NOMO-1 (cell line): ENCODE results near the gene NOTCH1.

Source experiments
- DNase-seq, 2 experiments: peaks; one replicate each; lab custom pipeline; 2025; ENCODE audit not compliant: unreplicated experiment in 2 of 2; lab: John Stamatoyannopoulos, UW

NOTCH1 gene

GRCh38 chr9:136519263-136520052 is 26.4 kb downstream of the NOTCH1 start:
- DNase-seq: no peak

- no peak for DNase-seq
These were observed 27.2 kb downstream of the NOTCH1 start for GRCh38 chr9:136518623-136519022.

DNA sequence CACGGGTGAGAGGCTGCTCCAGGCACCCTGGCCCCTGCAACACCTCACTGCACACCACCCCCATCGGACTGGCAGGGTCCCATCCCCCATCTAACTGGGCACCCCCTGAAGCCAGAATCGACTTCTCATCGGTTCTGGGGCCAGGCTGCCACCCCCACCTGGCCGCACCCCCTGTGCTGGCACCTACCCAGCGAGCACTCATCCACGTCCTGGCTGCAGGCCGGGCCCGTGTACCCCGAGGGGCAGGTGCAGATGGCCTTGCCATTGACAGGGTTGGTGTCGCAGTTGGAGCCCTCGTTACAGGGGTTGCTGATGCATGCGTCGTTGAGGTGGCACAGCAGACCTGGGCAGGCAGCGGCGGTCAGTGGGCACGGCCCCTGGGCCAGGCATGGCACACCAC is 27.9 kb downstream of the NOTCH1 start:
- no peak for DNase-seq

DNA sequence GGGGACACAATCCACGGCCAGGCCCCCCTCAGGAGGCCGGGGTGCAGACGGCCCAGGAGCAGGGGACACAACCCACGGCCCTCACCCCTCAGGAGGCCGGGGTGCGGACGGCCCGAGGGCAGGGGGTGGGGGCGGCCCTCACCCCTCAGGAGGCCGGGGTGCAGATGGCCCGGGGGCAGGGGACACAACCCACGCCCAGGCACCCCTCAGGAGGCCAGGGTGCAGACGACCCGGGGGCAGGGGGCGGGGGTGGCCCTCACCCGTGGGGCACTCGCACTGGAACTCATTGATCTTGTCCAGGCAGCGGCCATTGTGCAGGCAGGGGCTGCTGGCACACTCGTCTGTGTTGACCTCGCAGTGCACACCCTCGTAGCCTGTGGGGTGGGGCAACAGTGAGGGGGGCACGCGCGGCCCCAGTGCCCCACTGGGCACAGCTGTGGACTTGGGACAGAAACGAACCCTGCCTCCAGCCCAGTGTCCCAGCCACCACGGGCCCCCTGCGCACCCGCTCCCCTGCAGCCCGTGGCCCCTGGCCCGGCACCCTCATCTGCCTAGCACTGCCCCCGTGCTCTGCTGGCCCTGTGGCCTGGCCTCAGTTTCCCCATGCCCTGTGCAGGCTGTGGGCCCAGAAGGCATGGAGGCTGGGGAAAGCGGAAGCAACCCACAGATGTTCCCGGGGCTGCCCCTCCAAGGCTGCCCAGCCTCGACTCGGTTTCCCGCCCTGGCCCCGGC is 28.7 kb downstream of the NOTCH1 start:
- DNase-seq: no peak

GRCh38 chr9:136516191-136516654 is 29.6 kb downstream of the NOTCH1 start:
- DNase-seq: no peak

DNA sequence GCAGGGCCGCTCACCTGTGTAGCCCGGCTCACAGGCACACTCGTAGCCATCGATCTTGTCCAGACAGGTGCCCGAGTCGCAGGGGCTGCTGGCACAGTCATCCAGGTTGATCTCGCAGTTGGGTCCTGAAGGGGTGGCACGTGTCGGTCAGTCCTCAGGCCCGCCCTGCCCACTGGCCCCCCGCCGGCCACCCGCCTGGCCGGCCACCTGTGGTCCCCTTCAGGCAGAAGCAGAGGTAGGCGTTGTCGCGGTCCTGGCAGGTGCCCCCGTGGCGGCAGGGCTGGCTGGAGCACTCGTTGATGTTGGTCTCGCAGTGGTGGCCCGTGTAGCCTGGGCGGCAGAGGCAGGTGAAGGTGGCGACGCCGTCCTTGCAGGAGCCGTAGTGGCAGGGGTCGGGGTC is 30.6 kb downstream of the NOTCH1 start:
- DNase-seq: no peak

DNA sequence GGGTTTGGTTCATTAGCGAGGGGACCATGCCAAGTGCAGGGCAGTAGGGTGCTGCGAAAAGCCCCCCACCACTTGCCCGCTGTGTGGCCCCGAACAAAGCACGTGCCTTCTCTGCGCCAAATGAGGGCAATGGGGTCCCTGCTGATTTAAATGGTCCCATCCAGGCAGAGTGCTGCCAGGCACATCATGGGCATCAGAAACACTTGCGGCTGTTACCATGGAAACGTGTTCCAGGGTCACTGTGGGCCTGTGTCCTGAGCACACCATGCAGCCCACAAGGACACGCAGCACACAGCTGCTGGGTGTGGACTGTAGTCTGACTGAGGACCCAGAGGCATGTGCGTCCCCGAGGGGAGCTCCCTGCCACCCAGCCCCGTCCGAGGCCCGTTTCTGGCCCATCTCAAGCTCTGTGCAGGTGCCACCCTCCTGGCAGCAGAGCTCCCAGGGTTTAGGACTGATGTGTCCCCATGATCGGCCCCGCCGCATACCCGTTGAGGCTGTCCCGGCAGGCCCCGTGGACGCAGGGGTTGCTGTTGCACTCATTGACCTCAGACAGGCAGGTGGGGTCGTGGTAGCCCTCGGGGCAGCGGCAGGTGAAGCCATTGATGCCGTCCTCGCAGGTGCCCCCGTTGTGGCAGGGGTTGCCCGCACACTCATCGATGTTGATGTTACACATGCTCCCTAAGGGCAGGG is 31.7 kb downstream of the NOTCH1 start:
- DNase-seq: no peak

- no peak for DNase-seq
These were observed 32.7 kb downstream of the NOTCH1 start for GRCh38 chr9:136513191-136513590.

DNA sequence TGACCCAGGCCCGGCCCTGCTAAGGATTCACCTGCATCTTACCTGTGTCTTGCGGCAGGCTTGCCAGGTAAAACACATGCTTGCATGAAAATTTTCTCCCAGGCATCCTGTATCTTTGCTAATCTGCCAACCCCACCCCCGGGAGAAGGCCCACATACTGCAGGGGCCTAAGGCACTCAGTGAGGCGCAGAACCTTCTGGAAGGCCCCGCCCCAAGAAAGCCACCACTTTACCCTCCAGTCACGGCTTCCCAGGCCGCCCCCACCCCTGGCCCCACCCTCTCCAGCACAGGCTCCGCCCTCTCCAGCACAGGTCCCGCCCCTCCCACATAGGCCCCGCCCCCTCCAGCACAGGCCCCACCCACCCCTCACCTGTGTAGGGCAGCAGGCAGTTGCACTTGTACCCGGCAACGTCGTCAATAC is 33.2 kb downstream of the NOTCH1 start:
- no peak for DNase-seq

- no peak for DNase-seq
These were observed 33.9 kb downstream of the NOTCH1 start for GRCh38 chr9:136511670-136512592.

DNA sequence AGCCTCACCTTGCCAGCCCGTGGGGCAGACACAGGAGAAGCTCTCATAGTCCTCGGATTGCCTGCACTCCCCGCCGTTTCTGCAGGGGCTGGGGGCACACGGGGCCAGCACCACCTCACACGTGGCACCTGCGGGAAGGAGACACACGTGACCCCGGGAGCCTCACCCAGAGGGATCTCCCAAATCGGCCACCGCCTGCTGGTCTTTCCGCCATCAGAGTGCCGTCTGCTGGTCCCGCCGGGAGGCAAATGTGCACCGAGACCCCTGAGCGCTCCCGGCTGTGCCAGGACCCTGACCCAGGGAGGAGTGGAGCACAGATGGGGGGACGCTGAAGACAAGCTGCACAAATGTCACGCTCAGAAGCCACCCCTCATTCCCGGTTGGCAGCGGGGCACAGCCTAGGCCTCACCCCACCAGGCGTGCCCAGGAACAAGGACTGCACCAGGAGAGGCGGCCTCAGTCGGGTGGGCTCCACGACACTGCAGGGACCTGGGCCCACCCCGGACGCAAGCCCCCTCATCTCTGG is 34.6 kb downstream of the NOTCH1 start:
- no peak for DNase-seq

DNA sequence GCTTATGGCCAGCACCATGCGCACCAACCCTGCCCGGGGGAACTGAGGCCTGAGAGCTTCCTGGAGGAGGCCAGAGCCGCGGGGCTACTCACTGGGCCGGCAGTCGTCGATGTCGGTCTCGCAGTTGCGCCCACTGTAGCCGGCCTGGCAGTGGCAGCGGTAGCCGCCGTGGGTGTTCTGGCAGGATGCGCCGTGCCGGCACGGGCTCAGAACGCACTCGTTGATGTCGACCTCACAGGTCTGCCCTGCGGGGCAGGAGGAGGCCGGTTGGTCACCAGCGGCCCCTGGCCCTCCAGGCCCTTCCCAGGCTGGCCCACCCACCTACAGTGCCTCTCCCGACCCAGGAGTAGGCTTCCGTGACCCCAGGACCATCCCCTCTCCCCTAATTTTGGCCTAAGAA is 35.3 kb downstream of the NOTCH1 start:
- no peak for DNase-seq

- no peak for DNase-seq
These were observed 36.3 kb downstream of the NOTCH1 start for GRCh38 chr9:136509549-136509948.

DNA sequence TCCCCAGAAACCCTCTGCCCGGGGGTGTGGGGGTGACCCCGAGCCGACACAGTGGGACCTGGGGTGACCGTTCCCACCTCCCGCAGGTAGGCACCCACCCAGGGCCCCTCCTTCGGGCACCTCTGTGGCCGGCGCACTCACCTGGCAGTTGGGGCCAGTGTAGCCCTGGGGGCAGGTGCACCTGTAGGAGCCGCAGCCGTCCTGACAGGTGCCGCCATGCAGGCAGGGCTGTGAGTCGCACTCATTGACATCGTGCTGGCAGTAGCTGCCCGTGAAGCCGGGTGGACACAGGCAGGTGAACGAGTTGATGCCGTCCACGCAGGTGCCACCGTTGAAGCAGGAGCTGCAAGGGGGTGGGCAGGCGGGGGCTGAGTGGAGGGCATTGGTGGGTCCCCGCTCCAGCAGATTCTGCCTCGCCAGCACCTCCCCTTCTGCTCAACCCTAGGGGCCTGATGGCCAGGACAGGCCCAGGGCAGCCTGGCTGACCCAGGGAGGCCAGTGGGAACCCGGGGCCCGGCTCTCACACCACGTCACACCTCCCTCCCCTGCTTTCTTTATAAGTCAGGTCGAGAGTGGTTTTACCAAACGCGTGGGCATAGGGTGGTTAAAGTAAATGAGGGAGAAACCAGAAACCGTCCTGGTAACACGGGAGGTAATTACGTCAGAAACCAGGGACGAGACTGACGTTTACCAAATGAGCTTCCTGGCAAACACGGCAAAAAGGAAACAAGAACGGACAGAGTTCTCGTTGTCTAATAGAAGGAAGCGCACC is 36.9 kb downstream of the NOTCH1 start:
- DNase-seq: no peak

GRCh38 chr9:136507992-136508375 is 37.9 kb downstream of the NOTCH1 start:
- no peak for DNase-seq

- no peak for DNase-seq
These were observed 38.4 kb downstream of the NOTCH1 start for GRCh38 chr9:136507221-136507991.

- DNase-seq: no peak
These were observed 39.4 kb downstream of the NOTCH1 start for GRCh38 chr9:136506425-136506824.
